GM23248 (cell line): ENCODE measurements around the gene RBM38.

Source experiments
- EZH2 ChIP-seq: fragments of 200-600 bp; sonication (generic); IDR thresholded peaks from 2 replicates; pipeline ENCODE4 v1.6.1; 2018; ENCODE audit warnings: antibody characterized with exemption, mild to moderate bottlenecking; ENCODE audit not compliant: insufficient read depth, poor library complexity, severe bottlenecking
- EZH2phosphoT487 ChIP-seq: fragments of 200-600 bp; sonication (generic); IDR thresholded peaks from 2 replicates; pipeline ENCODE4 v1.6.1; 2018; ENCODE audit warnings: antibody characterized with exemption, moderate library complexity, mild to moderate bottlenecking, low read depth; ENCODE audit not compliant: insufficient read depth

- TF ChIP-seq EZH2phosphoT487 (no peak), EZH2 (no peak)
These were observed at the start of gene RBM38 for GRCh38 chr20:57390604-57391438.
